Measurements from ENCODE around the gene ZNF292. TPM values are rescaled to one million over a fixed set of nuclear protein-coding genes. Genes with fewer than 3 reads are reported as not detected.

The ZNF292 gene
- total RNA-seq: 5.2 and 10.6 TPM in 2 replicates

GRCh38 chr6:87154993-87155841 is at the start of gene ZNF292:
Gene ZNF292 (plus strand): TSS chr6:87155565. CDS start chr6:87155592, 27 bp downstream.

Other genes with a start within 250 kb of the ZNF292 start
- not detected in 2 replicates for gene HTR1E, start 218.0 kb upstream of the ZNF292 start, total RNA-seq
- gene CGA, start 60.5 kb upstream of the ZNF292 start, total RNA-seq: not detected in 2 replicates
- 3.6 and 3.7 TPM in 2 replicates for gene SMIM8, start 167.0 kb downstream of the ZNF292 start, total RNA-seq
- not detected in 2 replicates for gene GJB7, start 173.7 kb downstream of the ZNF292 start, total RNA-seq
- 0.56 and 1.1 TPM in 2 replicates for gene C6orf163, start 189.2 kb downstream of the ZNF292 start, total RNA-seq

All from airway epithelial cell (primary cell).